NCI-H128 (cell line): Measurements from ENCODE around the gene RNF111.

Experiments used
- DNase-seq: peaks from one replicate; lab custom pipeline; 2025; ENCODE audit not compliant: unreplicated experiment; lab: John Stamatoyannopoulos, UW

The RNF111 gene

DNA sequence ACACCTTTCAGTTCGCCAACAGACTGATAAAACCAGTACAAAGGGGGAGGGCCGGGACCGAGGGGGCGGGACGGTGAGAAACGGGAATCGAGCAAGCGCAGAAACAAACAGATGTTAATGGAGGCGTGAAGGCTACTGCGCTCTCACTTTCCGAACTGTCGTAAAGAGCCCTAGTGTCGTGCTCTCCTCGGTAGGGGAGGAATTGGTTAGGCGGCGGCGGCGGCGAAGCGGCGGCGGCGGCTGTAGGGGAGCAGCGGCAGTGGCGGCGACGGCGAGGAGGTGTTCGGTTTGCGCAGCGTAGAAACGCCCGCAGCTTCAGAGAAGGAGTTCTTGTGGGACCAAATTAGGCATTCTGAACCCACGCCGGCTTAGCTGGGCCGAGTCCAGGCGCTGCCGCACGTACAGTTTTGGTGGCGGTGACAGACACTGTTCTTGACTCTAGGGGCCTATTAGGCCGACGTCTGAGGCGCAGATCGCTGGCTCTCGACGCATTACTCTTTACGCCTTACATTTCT is at the start of gene RNF111:
RNF111 (plus strand) TSS at position 173 of the 515 bp plus-strand sequence. CDS start 43,160 bp downstream, outside the sequence.
- peak; percentile 87 for DNase-seq

GRCh38 chr15:58947179-58947578 is 40.3 kb upstream of the RNF111 start:
- no peak for DNase-seq

DNA sequence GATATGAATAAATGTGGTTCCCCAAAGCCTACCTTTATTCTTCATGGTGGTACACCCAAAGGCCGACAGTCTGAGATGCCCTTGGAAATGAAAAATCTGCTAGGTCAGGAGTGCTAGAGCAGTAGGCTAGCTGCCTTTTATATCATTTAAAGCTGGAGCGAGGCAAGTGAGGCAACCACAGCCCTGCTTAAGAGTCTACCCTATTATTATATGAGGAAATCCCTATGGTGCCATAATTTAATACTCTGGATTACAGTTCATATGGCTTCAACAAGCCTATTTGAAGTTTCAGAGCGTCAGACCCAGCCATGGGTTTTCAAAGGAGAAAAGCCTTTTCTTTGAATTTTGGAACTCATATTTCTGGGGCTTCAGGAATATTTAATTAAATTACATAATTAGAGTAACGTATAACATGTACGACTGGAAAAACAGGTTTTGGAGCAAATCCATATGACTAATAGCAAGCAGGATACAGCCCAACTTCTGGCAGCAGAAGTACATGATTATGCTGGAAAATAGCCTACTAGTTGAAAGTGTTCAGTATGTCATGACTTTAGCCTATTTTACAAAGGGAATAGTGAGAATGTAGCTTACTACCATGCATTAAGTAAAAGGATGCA is 36.0 kb upstream of the RNF111 start:
- DNase-seq, result no peak

DNA sequence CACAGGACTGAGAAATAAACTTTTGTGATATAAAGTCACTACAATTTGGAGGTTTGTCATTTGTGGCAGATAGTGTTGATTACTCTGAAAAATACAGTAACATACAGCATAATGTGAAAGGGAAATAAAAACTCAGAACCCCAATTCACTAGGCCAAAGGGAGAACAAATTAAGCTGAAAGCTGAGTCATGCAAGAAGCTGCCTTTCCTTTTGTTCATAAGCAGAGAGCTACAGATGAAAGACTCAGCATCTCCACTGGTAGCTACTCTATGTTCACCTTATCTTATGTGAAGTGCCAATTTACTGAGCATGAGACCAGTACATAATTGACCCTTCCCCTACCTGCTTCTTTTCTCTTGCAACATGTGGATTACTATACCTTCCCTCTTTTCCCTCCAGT is 34.7 kb upstream of the RNF111 start:
- no peak for DNase-seq

- DNase-seq, result peak; percentile 6
Measured at GRCh38 chr15:58957101-58957973, 30.1 kb upstream of the RNF111 start.

DNA sequence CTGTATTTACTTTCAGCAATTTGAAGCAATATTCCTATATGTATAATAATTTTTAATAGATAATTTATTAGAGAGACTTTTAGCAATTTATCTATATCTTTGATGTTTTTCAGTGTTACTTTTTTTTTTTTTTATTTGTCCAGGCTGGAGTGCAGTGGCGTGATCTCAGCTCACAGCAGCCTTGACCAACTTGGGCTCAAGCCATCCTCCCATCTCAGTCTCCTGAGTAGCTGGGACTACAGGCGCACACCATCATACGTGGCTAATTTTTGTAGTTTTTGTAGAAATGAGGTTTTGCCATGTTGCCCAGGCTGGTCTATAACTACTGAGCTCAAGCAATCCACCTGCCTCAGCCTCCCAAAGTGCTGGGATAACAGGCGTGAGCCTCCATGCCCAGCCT is 28.7 kb upstream of the RNF111 start:
- no peak for DNase-seq

DNA sequence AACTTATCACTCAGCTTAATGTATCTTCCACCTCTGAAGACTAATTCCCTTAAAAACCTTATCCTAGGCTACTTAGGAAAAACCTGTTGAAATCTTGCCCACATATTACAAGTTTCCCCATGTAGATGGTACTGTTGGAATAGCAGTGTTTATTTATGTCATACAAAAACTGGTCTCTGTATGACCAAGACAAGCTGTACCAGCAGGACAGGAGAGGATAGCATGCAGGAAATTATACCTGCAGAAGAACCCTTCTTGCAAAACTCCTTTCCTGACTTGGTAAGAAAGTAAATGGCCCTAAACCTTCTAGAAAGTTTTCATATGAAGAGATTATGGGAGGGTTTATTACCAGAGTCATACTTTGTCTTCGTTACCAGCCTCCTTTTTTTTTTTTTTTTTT is 25.3 kb upstream of the RNF111 start:
- DNase-seq, result no peak

- no peak for DNase-seq
Measured at GRCh38 chr15:58962662-58963565, 24.5 kb upstream of the RNF111 start.

- DNase-seq, result no peak
Measured at GRCh38 chr15:58966698-58967097, 20.8 kb upstream of the RNF111 start.

- DNase-seq, result no peak
Measured at GRCh38 chr15:58967479-58967878, 20.0 kb upstream of the RNF111 start.

GRCh38 chr15:58977887-58978286 is 9.6 kb upstream of the RNF111 start:
- no peak for DNase-seq

GRCh38 chr15:58980351-58980939 is 7.0 kb upstream of the RNF111 start:
- peak; percentile 11 for DNase-seq

GRCh38 chr15:58981808-58982475 is 5.5 kb upstream of the RNF111 start:
- no peak for DNase-seq

DNA sequence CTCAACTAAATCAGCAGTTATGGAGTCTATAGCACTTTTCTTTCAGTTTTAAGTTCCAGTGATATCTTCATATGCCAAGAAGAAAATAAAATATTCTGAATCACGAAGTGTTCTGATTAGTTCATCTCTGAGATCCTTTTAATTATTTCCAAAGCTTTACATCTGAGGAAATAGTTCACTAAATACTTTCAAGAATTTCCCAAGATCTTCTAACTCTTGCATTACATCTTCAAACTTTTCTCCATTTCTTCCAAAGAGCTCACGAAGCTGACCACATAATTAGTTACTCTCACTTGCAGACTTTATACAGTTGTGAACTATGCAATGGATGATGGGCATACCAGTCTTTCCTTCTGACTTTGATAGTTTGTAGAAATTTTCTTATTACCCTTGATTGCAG is 4.2 kb upstream of the RNF111 start:
- no peak for DNase-seq

DNA sequence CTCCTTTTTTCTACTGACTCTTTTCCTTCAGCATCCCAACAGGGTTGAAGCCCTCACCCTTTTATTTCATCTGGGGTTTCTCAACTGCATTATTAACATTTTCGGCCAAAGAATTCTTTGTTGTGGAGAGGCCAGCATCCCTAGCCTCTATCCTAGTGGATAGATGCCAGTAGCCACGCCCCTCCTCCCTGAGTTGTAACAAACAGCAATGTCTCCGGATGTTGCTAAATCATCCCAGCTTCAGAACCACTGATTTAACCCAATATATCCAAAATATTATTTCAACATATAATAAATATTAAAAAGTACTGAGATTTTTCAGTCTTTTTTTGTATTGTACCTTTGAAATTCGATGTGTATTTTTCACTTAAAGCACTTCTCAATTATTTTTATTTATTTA is 2.0 kb upstream of the RNF111 start:
- no peak for DNase-seq

- DNase-seq, result no peak
Measured at GRCh38 chr15:58987036-58987435, 427 bp upstream of the RNF111 start.

DNA sequence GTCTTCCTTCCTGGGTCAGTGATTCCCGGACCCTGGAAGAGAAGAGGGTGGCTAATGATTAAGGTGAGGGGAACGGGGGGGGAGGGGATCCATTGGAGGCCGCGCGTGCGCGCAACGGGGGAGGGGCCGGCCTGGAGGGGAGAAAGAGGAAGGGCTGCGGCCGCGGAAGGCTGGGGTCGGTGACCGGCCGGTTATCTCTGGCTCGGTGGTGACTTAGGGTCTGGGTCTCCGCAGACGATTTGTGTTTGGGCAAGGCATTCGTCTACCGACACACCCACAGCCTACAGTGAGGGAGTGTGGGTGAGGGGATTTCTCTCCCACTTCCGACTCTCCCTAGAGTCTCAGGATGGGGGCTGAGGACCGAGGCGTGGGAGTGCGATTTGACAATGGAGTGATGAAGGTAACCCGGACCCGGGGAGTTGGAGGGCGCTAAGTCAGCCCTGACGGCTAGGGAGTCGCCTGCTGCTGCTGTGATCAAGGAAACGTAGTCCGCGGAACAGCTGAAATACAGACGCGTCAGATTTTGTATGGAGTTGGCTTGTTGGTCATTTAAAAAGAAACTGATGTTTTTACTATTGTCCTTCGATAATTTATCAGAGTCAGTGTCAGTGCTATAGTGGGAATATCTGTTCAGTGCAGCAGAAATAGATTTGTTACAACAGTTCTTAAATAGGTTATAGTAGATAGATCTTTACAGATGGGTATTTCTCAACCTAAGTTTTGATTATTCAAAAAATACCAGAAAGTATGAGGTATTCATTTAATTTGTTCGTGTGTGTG is 733 bp downstream of the RNF111 start:
- DNase-seq, result peak; percentile 1

GRCh38 chr15:58992181-58992580 is 4.7 kb downstream of the RNF111 start:
- no peak for DNase-seq

DNA sequence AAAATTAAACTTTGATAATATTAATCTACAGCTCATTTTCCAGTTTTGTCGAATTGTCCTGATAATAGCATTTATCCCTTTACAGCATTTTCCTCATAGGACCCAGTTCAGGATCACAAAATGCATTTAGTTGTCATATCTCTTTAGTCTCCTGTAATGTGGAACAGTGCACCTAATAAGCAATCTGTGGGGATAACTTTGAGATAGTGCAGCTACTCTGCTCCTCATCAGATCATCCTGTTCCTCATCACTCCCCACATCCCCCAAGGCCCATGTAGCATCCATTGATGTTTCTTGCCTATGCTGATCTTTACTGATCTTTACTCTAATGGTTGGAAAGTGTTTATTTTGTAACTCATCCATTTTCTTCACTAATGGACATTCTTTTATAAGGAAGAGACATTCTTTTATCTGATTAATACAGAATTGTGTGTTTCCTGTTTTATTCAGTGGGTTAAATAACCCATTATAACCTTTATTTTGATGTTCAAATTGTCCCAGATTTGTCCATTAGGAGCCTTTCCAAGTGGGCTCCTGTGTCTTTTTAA is 7.5 kb downstream of the RNF111 start:
- DNase-seq, result no peak
